ENCODE results near the gene KREMEN1. TPM values are rescaled to one million over a fixed set of nuclear protein-coding genes. Genes with fewer than 3 reads are reported as not detected.
"Not testable (repeated sequence)": the region's sequence is repeated elsewhere in the genome, so short reads cannot be mapped to it uniquely, and the experiment has no call there.

KREMEN1 gene
- polyA plus RNA-seq, 3 donors, result 2.5 to 18.4 (median 9.4) TPM

GRCh38 chr22:29071261-29072045 is 1.4 kb upstream of the KREMEN1 start:
- 3 to 7% (median 4%) methylated on average over 42 to 60 of the region's 60 CpGs for WGBS, 3 donors
- no peak overlapping the region for H3K27ac ChIP-seq (ENCODE audit: low read depth, low read length)

- 22 to 36% (median 27%) methylated on average over 26 to 40 of the region's 41 CpGs for WGBS, 3 donors
These were observed 449 bp upstream of the KREMEN1 start for GRCh38 chr22:29072193-29072978.

GRCh38 chr22:29073618-29074275 is 912 bp downstream of the KREMEN1 start:
- H3K27ac ChIP-seq (ENCODE audit: low read depth, low read length), result no peak overlapping the region
- WGBS, 3 donors, result 2 to 6% (median 4%) methylated on average over 50 to 53 of the region's 53 CpGs

More at GRCh38 chr22:29072193-29072978, 449 bp upstream of the KREMEN1 start:
- no peak overlapping the region for H3K27ac ChIP-seq (ENCODE audit: low read depth, low read length)

- no peak overlapping the region for H3K27ac ChIP-seq (ENCODE audit: low read depth, low read length)
- 49 to 51% (median 51%) methylated on average over 9 to 10 of the region's 10 CpGs for WGBS, 3 donors
These were observed 1.5 kb downstream of the KREMEN1 start for GRCh38 chr22:29074276-29074772.

DNA sequence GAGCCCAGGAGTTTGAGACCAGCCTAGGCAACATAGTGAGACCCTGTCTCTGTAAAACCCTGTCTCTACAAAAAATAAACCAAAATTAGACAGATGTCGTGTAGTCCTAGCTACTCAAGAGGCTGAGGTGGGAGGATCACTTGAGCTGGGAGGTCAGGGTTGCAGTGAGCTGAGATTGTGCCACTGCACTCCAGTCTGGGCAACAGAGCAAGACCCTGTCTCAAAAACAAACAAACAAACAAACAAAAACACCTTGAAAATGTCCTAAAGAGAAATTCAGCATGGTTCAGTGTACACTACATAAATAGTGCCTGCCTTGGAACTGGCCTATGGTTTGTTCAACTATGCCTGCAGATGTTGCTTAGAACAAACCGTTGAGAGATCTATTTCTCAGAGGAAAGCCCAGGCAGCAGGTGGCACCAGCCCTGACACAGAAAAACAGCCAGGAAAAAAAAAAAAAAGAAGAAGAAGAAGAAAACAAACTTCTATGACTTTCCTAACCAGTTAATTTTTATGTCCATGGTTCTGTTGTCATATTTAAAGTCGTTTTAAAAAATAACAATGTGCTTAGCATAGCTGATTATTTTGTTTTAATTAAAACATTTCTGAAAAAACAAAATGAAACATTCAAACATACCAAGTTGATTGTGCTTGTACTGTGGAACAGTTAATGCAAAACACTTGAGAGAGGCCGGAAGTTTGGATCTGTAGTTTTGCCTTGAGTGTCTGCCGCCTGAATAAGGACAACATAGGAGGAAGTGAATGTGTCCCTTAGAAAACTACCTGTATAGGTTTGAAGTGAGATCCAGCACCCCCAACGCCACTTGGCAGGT is 5.4 kb downstream of the KREMEN1 start:
- 77 to 84% (median 82%) methylated on average over 6 of the region's 6 CpGs for WGBS, 3 donors
- no peak overlapping the region for H3K27ac ChIP-seq (ENCODE audit: low read depth, low read length)

DNA sequence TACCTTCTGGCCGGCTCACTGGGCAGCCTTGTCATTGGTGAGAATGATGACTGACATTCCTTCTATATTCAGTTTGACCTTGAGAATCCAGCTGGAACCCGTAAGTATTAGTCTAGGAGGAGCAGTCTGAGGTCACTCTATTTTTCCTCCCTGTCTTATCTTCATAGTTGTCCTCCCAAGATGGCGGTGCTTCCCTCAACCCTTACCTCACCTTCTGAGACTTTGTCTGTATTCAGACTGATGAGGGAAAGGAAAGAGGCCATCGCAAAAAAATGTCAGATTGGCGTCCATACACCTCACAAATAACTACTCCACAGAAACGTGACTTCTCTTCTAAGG is 6.0 kb downstream of the KREMEN1 start:
- H3K27ac ChIP-seq (ENCODE audit: low read depth, low read length), result no peak overlapping the region
- WGBS, 3 donors, result 76 to 84% (median 83%) methylated on average over 6 of the region's 6 CpGs

- H3K27ac ChIP-seq (ENCODE audit: low read depth, low read length), result no peak overlapping the region
- WGBS, 3 donors, result 65 to 69% (median 68%) methylated on average over 8 of the region's 8 CpGs
These were observed 6.5 kb downstream of the KREMEN1 start for GRCh38 chr22:29079218-29079901.

DNA sequence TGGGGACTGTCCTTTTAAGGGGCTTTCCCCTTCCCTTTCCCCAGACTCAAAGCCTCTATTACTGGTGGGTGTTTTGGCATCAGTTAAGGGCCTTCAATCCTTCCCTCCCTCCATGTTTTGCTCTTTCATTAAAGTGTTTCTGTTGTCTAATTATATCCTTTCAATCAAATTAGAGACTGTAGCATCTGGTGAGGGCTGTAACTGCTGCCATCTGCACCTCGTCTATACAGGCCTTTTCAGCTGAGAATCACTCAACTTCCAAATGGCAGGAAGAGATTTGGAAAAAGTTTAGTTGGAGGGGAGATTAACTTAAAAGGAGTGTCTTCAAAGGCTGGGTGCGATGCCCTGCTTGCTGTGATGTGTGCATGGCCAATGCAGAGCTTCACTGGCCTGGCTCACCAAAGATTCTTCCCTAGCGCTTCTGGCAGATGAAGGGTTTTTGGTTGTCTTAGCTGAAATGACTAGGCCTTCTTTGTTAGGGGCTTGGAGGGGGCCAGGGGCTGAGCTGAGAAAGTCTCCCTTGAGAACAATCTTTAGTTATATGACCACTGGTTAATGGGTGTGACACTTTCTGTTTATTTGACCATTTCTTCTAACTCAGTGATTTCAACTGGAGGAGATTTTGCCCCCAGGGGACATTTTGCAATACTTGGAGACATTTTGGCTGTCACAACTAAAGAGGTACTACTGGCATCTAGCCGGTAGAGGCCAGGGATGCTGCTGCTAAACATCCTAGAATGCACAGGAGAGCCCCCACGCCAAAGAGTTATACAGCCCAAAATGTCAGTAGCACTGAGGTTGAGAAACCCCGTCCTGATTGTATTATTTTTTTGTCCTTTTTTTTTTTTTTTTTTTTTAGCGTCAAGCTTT is 7.5 kb downstream of the KREMEN1 start:
- WGBS, 3 donors, result 78 to 88% (median 79%) methylated on average over 7 of the region's 7 CpGs
- H3K27ac ChIP-seq (ENCODE audit: low read depth, low read length), result no peak overlapping the region

DNA sequence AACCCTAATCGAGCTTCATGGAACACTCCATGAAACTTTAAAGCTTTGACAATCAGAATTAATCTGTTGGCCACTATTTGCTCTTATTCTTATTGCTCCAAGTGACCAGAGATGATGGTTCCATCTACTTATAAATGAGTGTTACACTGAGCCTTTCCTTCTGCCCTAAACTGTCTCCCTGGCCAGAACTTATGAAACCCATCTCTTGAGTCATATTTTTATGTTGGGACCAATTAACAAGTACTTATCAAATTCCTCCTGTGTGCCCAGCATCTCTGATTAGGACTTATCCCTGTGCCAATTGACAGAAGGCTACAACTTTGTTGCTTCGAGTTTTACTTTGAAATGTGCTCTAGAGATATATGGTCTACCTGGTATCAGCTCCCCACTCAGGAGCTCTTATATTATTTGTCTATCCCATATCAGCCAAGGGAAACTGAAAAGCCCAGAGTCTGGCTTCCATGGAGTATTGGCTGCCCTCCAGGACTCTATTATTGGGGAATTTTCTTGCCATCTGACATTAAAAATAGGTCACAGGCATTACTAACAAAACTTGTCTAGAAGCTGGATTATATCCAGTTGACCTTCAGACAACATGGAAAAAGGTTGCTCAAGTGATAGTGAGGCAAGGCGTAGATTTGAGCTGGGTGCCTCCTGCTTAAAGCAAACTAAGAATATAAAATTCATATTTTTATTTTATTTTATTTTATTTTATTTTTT is 8.8 kb downstream of the KREMEN1 start:
- no peak overlapping the region for H3K27ac ChIP-seq (ENCODE audit: low read depth, low read length)
- WGBS, 3 donors, result 57 to 73% (median 65%) methylated on average over 3 of the region's 3 CpGs

- H3K27ac ChIP-seq (ENCODE audit: low read depth, low read length), result no peak overlapping the region
- 89 to 93% (median 93%) methylated on average over 7 of the region's 7 CpGs for WGBS, 3 donors
These were observed 10.2 kb downstream of the KREMEN1 start for GRCh38 chr22:29082826-29083545.

- WGBS, 3 donors, result 71 to 94% (median 76%) methylated on average over 7 of the region's 7 CpGs
- H3K27ac ChIP-seq (ENCODE audit: low read depth, low read length), result not testable (repeated sequence)
These were observed 10.7 kb downstream of the KREMEN1 start for GRCh38 chr22:29083576-29083932.

DNA sequence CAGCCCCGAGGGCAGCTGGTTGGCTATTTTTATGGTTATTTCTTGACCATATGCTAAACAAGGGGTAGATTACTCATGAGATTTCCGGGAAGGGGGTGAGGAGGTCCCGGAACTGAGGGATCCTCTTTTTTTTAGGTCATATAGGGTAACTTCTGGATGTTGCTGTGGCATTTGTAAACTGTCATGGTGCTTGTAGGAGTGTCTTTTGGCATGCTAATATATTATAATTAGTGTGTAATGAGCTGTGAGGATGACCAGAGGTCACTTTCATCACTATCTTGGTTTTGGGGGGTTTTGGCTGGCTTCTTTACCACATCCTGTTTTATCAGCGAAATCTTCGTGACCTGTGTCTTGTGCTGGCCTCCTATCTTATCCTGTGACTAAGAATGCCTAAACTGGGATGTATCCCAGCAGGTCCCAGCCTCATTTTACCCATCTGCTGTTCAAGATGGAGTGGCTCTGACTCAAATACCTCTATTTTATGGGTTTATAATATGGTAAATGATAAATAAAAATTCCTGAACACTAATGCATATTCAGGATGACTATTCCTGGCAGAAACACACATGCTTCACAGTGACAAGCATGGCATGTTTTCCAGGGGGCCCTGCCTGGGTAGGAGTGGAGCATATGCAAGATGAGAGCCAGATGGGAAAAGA is 11.2 kb downstream of the KREMEN1 start:
- 31 to 72% (median 43%) methylated on average over 5 of the region's 5 CpGs for WGBS, 3 donors

DNA sequence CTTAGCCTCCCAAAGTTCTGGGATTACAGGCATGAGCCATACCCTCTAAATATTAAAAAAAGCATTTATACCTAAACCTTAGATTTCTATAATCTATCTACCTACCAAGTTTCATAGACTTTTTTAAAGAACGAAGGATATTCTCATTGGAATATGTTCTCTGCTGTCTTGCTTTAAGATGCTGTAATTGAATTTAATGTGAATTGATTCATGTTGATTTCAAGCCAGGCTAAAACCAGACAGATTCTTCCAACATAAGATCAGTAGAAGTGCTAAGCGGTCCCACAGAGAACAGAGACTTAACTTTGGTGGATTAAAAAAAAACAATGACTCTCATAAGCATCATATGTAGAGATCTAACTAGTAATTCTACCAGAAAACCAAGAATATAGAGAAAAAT is 14.2 kb downstream of the KREMEN1 start:
- WGBS, 3 donors, result 82 to 96% (median 86%) methylated on average over 2 of the region's 2 CpGs
- H3K27ac ChIP-seq (ENCODE audit: low read depth, low read length), result no peak overlapping the region

More for the DNA sequence above, 11.2 kb downstream of the KREMEN1 start:
- H3K27ac ChIP-seq (ENCODE audit: low read depth, low read length), result no peak overlapping the region

DNA sequence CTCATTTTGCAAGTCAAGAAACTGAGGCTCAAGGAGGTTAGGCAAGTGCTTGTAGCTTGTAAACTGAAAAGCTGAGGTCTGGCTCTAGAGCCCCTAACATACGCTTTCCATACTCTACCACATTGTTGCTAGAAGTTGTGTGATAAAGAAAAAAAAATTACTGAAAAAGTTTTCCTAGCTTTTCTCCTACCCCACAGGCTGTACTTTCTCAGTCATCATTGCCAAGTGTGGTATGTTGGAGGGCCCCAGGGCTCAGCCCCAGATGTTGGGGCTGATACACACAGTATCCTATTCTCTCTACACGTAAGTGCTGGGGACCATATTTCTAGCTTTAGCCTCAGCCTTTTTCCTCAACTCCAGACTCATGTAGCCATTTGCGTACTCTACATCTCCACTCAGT is 16.0 kb downstream of the KREMEN1 start:
- H3K27ac ChIP-seq (ENCODE audit: low read depth, low read length), result no peak overlapping the region
- WGBS, 3 donors, result 92 to 96% (median 95%) methylated on average over 3 of the region's 3 CpGs

DNA sequence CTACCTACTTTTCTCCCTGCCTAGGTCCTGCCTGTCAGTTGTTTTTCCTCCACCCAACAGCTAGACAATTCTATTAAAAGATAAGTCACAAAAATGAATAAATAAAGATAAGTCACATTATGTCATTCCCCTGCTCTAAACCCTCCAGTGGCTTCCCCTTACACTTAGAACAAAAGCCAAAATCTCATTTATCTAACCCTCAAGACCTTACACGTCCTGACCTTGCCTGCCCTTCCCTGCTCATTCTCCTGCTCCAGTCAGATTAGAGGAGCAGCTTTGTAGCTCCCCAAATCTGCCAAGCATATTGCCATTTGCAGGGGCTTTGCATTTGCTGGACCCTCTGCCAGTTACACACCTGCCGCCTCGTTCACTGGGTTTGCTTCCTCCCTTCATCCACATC is 16.7 kb downstream of the KREMEN1 start:
- no peak overlapping the region for H3K27ac ChIP-seq (ENCODE audit: low read depth, low read length)
- WGBS, 3 donors, result 60 to 64% (median 63%) methylated on average over 3 of the region's 3 CpGs

Data from adipose tissue (tissue), 3 donors.